Myometrial cell (primary cell): ENCODE measurements around the gene SPECC1L. TPM values are rescaled to one million over a fixed set of nuclear protein-coding genes. Genes with fewer than 3 reads are reported as not detected.

Experiments
- total RNA-seq: library from RNA; depleted of rRNA; stranded (reverse); fragments of >200 nt; gene quantifications from 2 replicates; pipeline ENCODE4 v1.2.3, GENCODE V29; 2015

The SPECC1L gene
- 18.7 and 21.1 TPM in 2 replicates for total RNA-seq

GRCh38 chr22:24270556-24271385 is at the start of gene SPECC1L:
SPECC1L (plus strand) TSS chr22:24270831; CDS start chr22:24302232, 31,401 bp downstream.

GRCh38 chr22:24245030-24245431 is 25.6 kb upstream of the SPECC1L start, which contains the start of gene GGT5:
GGT5 (minus strand) TSS chr22:24245082; CDS start chr22:24244725, 357 bp downstream.

GRCh38 chr22:24427500-24428164 is 157.0 kb downstream of the SPECC1L start, which contains the start of gene ADORA2A:
ADORA2A (plus strand) TSS chr22:24427599; CDS start chr22:24433405, 5,806 bp downstream.

Other genes with a start within 250 kb of the SPECC1L start
- 13.8 and 15.9 TPM in 2 replicates for gene SUSD2, start 89.3 kb upstream of the SPECC1L start, total RNA-seq
- gene GGT5, start 25.7 kb upstream of the SPECC1L start, total RNA-seq: 16.1 and 28.3 TPM in 2 replicates
- 0.18 TPM in 1 of 2 replicates, not detected in the other for gene ADORA2A, start 156.8 kb downstream of the SPECC1L start, total RNA-seq
- not detected in 2 replicates for gene UPB1, start 224.5 kb downstream of the SPECC1L start, total RNA-seq